Peyer's patch (tissue), 4 donors: ENCODE results near the gene CAMSAP3. TPM values are rescaled to one million over a fixed set of nuclear protein-coding genes. Genes with fewer than 3 reads are reported as not detected.

Experiments
- DNase-seq, 3 donors: peaks; one replicate each; pipeline ENCODE4 v3.0.0-alpha.2; 2017 to 2019
- H3K27ac ChIP-seq, 4 donors: fragments of 200-600 bp; sonication (generic); one replicate each; pipeline ENCODE4 v1.5.1; 2016 to 2019
- H3K27me3 ChIP-seq, 2 donors: fragments of 200-600 bp; sonication (generic); one replicate each; pipeline ENCODE4 v1.5.1; 2019
- H3K36me3 ChIP-seq, 3 donors: fragments of 200-600 bp; sonication (generic); one replicate each; pipeline ENCODE4 v1.5.1; 2016 to 2019
- H3K4me1 ChIP-seq, 4 donors: fragments of 200-600 bp; sonication (generic); one replicate each; pipeline ENCODE4 v1.5.1; 2016 to 2019
- H3K4me3 ChIP-seq, 4 donors: fragments of 200-600 bp; sonication (generic); 1 replicate in 3 of 4; 2 replicates in 1 of 4; pipeline ENCODE4 v1.5.1; 2016 to 2019; ENCODE audit warnings: mild to moderate bottlenecking in 1 of 4
- H3K9me3 ChIP-seq, 4 donors: fragments of 200-600 bp; sonication (generic); one replicate each; pipeline ENCODE4 v1.5.1; 2016 to 2019; ENCODE audit warnings: mild to moderate bottlenecking in 1 of 4
- POLR2A ChIP-seq, 2 donors: fragments of 450-650 bp; IDR thresholded peaks; one replicate each; pipeline ENCODE4 v1.5.1; 2017; ENCODE audit warnings: antibody characterized with exemption in 2 of 2, mild to moderate bottlenecking in 2 of 2, moderate library complexity in 2 of 2
- total RNA-seq, 4 donors: library from RNA; depleted of rRNA; stranded (reverse); fragments of >200 nt; gene quantifications; one replicate each; pipeline ENCODE4 v1.1.0, GENCODE V29; 2016
- TF ChIP-seq, protein P1 (sequence below), 6 experiments: fragments of 450-650 bp in 4 of 6; fragments of 200-600 bp in 2 of 6; sonication (generic) in 1 of 6; IDR thresholded peaks; one replicate each; pipeline ENCODE4 v1.5.1; 2017 to 2019; ENCODE audit warnings: antibody characterized with exemption in 6 of 6, mild to moderate bottlenecking in 3 of 6, moderate library complexity in 1 of 6

Gene CAMSAP3
- total RNA-seq, 4 donors from 2014 or later: 24.8 to 71.7 (median 60.3) TPM

- TF ChIP-seq POLR2A (IDR thresholded peaks at IDR 0.05): no peak
- TF ChIP-seq, protein P1, sequence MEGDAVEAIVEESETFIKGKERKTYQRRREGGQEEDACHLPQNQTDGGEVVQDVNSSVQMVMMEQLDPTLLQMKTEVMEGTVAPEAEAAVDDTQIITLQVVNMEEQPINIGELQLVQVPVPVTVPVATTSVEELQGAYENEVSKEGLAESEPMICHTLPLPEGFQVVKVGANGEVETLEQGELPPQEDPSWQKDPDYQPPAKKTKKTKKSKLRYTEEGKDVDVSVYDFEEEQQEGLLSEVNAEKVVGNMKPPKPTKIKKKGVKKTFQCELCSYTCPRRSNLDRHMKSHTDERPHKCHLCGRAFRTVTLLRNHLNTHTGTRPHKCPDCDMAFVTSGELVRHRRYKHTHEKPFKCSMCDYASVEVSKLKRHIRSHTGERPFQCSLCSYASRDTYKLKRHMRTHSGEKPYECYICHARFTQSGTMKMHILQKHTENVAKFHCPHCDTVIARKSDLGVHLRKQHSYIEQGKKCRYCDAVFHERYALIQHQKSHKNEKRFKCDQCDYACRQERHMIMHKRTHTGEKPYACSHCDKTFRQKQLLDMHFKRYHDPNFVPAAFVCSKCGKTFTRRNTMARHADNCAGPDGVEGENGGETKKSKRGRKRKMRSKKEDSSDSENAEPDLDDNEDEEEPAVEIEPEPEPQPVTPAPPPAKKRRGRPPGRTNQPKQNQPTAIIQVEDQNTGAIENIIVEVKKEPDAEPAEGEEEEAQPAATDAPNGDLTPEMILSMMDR (IDR thresholded peaks at IDR 0.05): no peak
- H3K27ac ChIP-seq: no peak overlapping the region
- H3K4me3 ChIP-seq: no peak overlapping the region
- H3K27me3 ChIP-seq: no peaks in the 10 kb centered on the region
- no peaks in the 10 kb centered on the region for H3K9me3 ChIP-seq
- peaks cover 8 to 19% (median 9%) of the 10 kb centered on the region in 4 donors for H3K4me1 ChIP-seq
- H3K36me3 ChIP-seq: peaks cover 0 to 66% (median 0%) of the 10 kb centered on the region in 3 donors
- DNase-seq: no peak
Observed at GRCh38 chr19:7624810-7625209, 29.1 kb downstream of the CAMSAP3 start.

GRCh38 chr19:7625763-7626372 lies 30.2 kb downstream of the CAMSAP3 start:
- peaks cover 0 to 55% (median 0%) of the 10 kb centered on the region in 3 donors for H3K36me3 ChIP-seq
- TF ChIP-seq, protein P1 (IDR thresholded peaks at IDR 0.05): no peak
- no peak for TF ChIP-seq POLR2A (IDR thresholded peaks at IDR 0.05)
- DNase-seq: no peak

DNA sequence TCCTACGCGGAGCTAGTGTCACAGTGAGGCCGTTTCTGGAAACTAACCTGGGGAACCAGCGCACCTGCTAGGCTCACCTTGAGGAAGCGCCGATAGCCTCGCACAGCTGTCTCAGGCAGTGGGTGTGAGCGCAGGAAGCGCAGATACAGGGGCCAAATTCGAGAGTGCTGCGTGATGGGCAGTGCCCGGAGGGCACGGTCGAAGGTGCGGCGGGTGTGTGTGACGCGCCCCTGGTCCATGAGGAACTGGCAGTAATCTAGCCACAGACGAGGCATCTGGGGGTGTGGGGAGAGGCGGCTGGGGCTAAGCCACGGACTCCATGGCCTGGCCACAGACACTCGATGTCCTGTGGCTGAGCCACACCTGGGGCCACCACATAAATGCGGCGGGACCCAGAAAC lies 31.5 kb downstream of the CAMSAP3 start:
- no peak for TF ChIP-seq POLR2A (IDR thresholded peaks at IDR 0.05)
- TF ChIP-seq, protein P1 (IDR thresholded peaks at IDR 0.05): no peak
- peaks cover 12 to 24% (median 20%) of the 10 kb centered on the region in 4 donors for H3K4me1 ChIP-seq
- no peak overlapping the region for H3K27ac ChIP-seq
- no peak for DNase-seq
- no peaks in the 10 kb centered on the region for H3K9me3 ChIP-seq
- H3K36me3 ChIP-seq: peaks cover 0 to 42% (median 0%) of the 10 kb centered on the region in 3 donors
- H3K27me3 ChIP-seq: no peaks in the 10 kb centered on the region
- H3K4me3 ChIP-seq: no peak overlapping the region

More at GRCh38 chr19:7625763-7626372, 30.2 kb downstream of the CAMSAP3 start:
- Histone ChIP-seq H3K27ac (no peak overlapping the region), H3K9me3 (no peaks in the 10 kb centered on the region), H3K4me3 (no peak overlapping the region), H3K27me3 (no peaks in the 10 kb centered on the region), H3K4me1 (peaks cover 12 to 22% (median 18%) of the 10 kb centered on the region in 4 donors)

DNA sequence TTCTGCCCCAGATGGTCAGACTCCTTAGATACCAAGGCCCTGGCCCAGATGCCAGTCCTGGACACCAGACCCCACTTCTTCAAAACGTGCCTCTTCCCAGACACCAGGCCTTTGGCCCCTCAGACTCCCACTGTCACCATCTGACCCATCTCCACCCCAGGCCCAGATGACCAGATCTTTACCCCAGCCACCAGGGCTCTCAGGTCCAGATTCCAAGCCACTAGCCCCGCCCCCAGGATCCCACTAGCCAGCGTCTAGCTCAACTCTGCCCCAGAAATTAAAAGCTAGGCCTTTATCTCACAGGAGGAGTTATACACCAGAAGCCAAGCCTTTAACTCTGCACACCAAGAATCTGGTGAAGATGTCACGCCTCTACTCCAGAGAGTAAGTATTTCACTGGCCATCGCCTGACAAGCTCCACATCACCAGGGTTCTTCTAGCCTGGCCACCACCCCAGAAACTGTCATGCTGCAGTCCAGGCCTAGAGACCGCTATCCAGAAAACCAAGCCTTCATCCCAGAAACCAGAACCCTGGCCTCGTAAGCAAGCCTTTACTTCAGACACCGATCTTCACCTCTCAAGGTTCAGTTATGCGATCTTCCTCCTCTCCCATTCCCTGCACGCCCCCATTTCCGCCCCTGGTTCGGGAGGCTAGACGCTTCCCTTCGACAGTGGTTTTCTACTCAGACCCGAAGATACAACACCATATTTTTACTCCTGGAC lies 33.1 kb downstream of the CAMSAP3 start:
- H3K27ac ChIP-seq: peak overlapping the region; percentile 74 to 82 (median 82)
- peak overlapping the region; percentile 70 to 99 (median 88) for H3K4me3 ChIP-seq
- H3K36me3 ChIP-seq: peaks cover 0 to 27% (median 0%) of the 10 kb centered on the region in 3 donors
- no peaks in the 10 kb centered on the region for H3K9me3 ChIP-seq
- DNase-seq: no peak
- peaks cover 12 to 24% (median 20%) of the 10 kb centered on the region in 4 donors for H3K4me1 ChIP-seq
- no peak for TF ChIP-seq POLR2A (IDR thresholded peaks at IDR 0.05)
- TF ChIP-seq, protein P1 (IDR thresholded peaks at IDR 0.05): no peak
- H3K27me3 ChIP-seq: no peaks in the 10 kb centered on the region

DNA sequence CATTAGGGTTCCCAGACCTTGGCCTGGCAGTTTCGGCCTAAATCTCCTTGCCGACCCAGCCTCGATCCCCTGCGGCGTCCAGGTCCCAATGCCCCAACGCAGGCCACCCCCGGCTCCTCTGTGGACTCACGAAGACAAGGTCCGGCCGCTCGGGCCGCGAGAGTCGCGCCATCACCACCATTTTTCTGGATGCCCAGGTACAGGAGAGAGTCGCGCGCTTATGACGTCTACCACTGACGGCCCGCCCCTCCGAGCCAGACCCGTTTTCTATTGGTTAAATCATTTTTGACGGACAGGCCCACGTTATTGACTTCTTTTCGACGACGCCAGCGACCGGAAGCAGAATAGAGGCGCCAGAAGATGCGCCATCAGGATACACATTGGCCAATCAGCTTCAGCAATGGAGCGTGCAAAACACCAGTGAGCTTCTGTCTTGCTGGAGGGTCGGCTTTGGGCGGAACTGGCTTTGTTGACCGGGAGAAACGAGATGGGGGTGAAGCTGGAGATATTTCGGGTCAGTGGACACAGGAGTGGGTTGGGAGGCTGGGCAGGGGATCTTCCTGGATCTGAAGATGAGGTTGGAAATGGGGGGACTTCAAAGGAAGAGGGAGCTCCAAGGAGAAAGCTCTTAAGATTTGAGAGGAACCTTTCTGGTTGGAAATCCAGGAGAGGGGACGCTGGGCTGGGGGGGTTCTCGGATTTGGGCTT lies 33.8 kb downstream of the CAMSAP3 start, which contains the start of the genes PET100 and XAB2:
PET100 (plus strand) TSS at position 447 of the 708 bp plus-strand sequence; CDS start at position 488, 41 bp downstream.
XAB2 (minus strand) TSS at position 199 of the 708 bp plus-strand sequence; CDS start at position 181, 18 bp downstream.
- peak; percentile 96 to 99 (median 96) for DNase-seq
- H3K27ac ChIP-seq: peak within 1 kb of the TSS; percentile 74 to 82 (median 82)
- no peaks in the 10 kb centered on the region for H3K27me3 ChIP-seq
- peak; percentile 34 to 36 for TF ChIP-seq POLR2A (IDR thresholded peaks at IDR 0.05)
- TF ChIP-seq, protein P1 (IDR thresholded peaks at IDR 0.05): no peak
- H3K9me3 ChIP-seq: no peaks in the 10 kb centered on the region
- H3K36me3 ChIP-seq: peaks cover 0 to 20% (median 0%) of the 10 kb centered on the region in 3 donors
- peak within 1 kb of the TSS; percentile 70 to 99 (median 88) for H3K4me3 ChIP-seq
- H3K4me1 ChIP-seq: peaks cover 12 to 24% (median 20%) of the 10 kb centered on the region in 4 donors
